Measurements from ENCODE around the gene SLC7A7. TPM values are rescaled to one million over a fixed set of nuclear protein-coding genes. Genes with fewer than 3 reads are reported as not detected.
A peak's percentile ranks its signal among the peaks of the same experiment; 100 is the strongest.

SLC7A7 gene
- total and polyA plus RNA-seq, 2 of the 13 experiments (the other 11 are each of a cell fraction or from before 2014, with no cell fraction given), result 0.13 to 0.63 TPM

DNA sequence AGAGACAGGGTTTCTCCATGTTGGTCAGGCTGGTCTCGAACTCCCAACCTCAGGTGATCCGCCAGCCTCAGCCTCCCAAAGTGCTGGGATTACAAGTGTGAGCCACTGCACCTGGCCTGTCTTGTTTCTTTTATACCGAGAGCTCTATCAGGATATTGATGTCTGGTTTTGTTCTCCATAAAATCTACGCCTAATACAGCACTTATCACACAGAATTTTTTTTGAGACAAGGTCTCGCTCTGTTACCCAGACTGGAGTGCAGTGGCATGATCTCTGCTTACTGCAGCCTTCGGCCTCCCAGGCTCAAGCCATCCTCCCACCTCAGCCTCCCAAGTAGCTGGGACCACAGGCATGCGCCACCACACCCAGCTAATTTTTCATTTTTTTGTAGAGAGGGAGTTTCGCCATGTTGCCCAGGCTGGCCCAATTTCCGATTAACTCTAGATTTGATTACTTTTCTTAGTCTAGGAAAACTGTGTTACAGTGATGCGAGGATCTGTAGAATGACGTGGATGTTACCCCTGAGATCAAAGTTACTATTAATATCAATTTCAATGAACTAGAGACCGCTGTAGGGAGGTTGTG is 13.9 kb upstream of the SLC7A7 start (continued):
- 0 out of 2 replicates have a peak, but pooled peaks have one; percentile 24 for TF ChIP-seq SMYD3 (CRISPR knock-in tag; IDR thresholded peaks at IDR 0.05)
- peak; percentile 47; the same call in 1 of the 2 replicates for TF ChIP-seq ARHGAP35 (CRISPR knock-in tag; IDR thresholded peaks at IDR 0.05; ENCODE audit: borderline replicate concordance)
- TF ChIP-seq KLF6 (CRISPR knock-in tag; IDR thresholded peaks at IDR 0.05), result peak; percentile 72; the same call in 1 of the 2 replicates
- TF ChIP-seq HMG20B (CRISPR knock-in tag; conservative IDR thresholded peaks at IDR 0.05), result peak; percentile 50; the same call in 1 of the 2 replicates
- TF ChIP-seq, protein P1, sequence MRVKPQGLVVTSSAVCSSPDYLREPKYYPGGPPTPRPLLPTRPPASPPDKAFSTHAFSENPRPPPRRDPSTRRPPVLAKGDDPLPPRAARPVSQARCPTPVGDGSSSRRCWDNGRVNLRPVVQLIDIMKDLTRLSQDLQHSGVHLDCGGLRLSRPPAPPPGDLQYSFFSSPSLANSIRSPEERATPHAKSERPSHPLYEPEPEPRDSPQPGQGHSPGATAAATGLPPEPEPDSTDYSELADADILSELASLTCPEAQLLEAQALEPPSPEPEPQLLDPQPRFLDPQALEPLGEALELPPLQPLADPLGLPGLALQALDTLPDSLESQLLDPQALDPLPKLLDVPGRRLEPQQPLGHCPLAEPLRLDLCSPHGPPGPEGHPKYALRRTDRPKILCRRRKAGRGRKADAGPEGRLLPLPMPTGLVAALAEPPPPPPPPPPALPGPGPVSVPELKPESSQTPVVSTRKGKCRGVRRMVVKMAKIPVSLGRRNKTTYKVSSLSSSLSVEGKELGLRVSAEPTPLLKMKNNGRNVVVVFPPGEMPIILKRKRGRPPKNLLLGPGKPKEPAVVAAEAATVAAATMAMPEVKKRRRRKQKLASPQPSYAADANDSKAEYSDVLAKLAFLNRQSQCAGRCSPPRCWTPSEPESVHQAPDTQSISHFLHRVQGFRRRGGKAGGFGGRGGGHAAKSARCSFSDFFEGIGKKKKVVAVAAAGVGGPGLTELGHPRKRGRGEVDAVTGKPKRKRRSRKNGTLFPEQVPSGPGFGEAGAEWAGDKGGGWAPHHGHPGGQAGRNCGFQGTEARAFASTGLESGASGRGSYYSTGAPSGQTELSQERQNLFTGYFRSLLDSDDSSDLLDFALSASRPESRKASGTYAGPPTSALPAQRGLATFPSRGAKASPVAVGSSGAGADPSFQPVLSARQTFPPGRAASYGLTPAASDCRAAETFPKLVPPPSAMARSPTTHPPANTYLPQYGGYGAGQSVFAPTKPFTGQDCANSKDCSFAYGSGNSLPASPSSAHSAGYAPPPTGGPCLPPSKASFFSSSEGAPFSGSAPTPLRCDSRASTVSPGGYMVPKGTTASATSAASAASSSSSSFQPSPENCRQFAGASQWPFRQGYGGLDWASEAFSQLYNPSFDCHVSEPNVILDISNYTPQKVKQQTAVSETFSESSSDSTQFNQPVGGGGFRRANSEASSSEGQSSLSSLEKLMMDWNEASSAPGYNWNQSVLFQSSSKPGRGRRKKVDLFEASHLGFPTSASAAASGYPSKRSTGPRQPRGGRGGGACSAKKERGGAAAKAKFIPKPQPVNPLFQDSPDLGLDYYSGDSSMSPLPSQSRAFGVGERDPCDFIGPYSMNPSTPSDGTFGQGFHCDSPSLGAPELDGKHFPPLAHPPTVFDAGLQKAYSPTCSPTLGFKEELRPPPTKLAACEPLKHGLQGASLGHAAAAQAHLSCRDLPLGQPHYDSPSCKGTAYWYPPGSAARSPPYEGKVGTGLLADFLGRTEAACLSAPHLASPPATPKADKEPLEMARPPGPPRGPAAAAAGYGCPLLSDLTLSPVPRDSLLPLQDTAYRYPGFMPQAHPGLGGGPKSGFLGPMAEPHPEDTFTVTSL (CRISPR knock-in tag; IDR thresholded peaks at IDR 0.05; ENCODE audit: borderline replicate concordance), result 0 out of 2 replicates have a peak, but pooled peaks have one; percentile 48
- TF ChIP-seq ZNF572 (CRISPR knock-in tag; IDR thresholded peaks at IDR 0.05), result 0 out of 2 replicates have a peak, but pooled peaks have one; percentile 23
- TF ChIP-seq, protein P2, sequence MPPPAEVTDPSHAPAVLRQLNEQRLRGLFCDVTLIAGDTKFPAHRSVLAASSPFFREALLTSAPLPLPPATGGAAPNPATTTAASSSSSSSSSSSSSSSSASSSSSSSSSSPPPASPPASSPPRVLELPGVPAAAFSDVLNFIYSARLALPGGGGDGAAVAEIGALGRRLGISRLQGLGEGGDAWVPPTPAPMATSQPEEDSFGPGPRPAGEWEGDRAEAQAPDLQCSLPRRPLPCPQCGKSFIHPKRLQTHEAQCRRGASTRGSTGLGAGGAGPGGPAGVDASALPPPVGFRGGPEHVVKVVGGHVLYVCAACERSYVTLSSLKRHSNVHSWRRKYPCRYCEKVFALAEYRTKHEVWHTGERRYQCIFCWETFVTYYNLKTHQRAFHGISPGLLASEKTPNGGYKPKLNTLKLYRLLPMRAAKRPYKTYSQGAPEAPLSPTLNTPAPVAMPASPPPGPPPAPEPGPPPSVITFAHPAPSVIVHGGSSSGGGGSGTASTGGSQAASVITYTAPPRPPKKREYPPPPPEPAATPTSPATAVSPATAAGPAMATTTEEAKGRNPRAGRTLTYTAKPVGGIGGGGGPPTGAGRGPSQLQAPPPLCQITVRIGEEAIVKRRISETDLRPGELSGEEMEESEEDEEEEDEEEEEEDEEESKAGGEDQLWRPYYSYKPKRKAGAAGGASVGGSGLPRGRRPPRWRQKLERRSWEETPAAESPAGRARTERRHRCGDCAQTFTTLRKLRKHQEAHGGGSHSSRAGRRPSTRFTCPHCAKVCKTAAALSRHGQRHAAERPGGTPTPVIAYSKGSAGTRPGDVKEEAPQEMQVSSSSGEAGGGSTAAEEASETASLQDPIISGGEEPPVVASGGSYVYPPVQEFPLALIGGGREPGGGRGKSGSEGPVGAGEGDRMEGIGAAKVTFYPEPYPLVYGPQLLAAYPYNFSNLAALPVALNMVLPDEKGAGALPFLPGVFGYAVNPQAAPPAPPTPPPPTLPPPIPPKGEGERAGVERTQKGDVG (CRISPR knock-in tag; IDR thresholded peaks at IDR 0.05; ENCODE audit: borderline replicate concordance), result peak; percentile 36; the same call in 1 of the 2 replicates
- 0 out of 2 replicates have a peak, but pooled peaks have one; percentile 22 for TF ChIP-seq ZNF792 (CRISPR knock-in tag; IDR thresholded peaks at IDR 0.05)
- peak; percentile 96 for TF ChIP-seq ZNF460 (CRISPR knock-in tag; IDR thresholded peaks at IDR 0.05; ENCODE audit: borderline replicate concordance)
- peak; percentile 40; the same call in 1 of the 2 replicates for TF ChIP-seq ZNF264 (CRISPR knock-in tag; IDR thresholded peaks at IDR 0.05)
- TF ChIP-seq ZFP1 (CRISPR knock-in tag; IDR thresholded peaks at IDR 0.05), result 0 out of 2 replicates have a peak, but pooled peaks have one; percentile 11
- TF ChIP-seq HIVEP1 (CRISPR knock-in tag; IDR thresholded peaks at IDR 0.05), result peak; percentile 23; the same call in 1 of the 2 replicates
- 0 out of 2 replicates have a peak, but pooled peaks have one; percentile 49 for TF ChIP-seq ZNF367 (CRISPR knock-in tag; IDR thresholded peaks at IDR 0.05; ENCODE audit: borderline replicate concordance)
- TF ChIP-seq KDM4B (CRISPR knock-in tag; IDR thresholded peaks at IDR 0.05), result peak; percentile 19; the same call in 1 of the 2 replicates
- TF ChIP-seq, protein P3, sequence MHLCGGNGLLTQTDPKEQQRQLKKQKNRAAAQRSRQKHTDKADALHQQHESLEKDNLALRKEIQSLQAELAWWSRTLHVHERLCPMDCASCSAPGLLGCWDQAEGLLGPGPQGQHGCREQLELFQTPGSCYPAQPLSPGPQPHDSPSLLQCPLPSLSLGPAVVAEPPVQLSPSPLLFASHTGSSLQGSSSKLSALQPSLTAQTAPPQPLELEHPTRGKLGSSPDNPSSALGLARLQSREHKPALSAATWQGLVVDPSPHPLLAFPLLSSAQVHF (CRISPR knock-in tag; IDR thresholded peaks at IDR 0.05), result peak; percentile 50; the same call in 1 of the 2 replicates

Measured in HepG2 (cell line).